ENCODE measurements around the gene ATP5PD.

Gene ATP5PD

GRCh38 chr17:75081611-75082540 lies 35.1 kb upstream of the ATP5PD start:
- no peak overlapping the region for H3K4me3 ChIP-seq (ENCODE audit: low read depth, low read length)
- TF ChIP-seq CTCF (IDR thresholded peaks at IDR 0.05; ENCODE audit: low read depth, low read length) = no peak

DNA sequence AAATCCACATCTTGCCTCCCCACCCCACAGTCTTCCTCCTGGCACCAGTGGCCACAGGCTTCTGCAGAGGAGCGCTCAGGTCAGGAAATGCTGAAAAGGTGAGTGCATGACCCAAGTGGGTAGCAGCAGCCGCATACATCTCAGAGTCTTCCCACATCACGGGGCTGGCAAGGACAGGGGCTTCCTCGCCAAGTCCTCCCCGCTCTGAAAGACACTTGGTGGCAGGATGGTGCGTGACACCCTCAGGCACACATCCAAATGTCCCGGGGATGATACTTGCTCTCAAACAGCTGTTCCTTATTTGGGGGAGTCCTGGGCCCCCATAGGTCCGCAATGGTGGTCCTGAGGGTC lies 32.2 kb upstream of the ATP5PD start:
- no peak for TF ChIP-seq CTCF (IDR thresholded peaks at IDR 0.05; ENCODE audit: low read depth, low read length)
- H3K4me3 ChIP-seq (ENCODE audit: low read depth, low read length) = no peak overlapping the region

GRCh38 chr17:75078284-75079022 lies 31.7 kb upstream of the ATP5PD start:
- TF ChIP-seq CTCF (IDR thresholded peaks at IDR 0.05; ENCODE audit: low read depth, low read length) = no peak
- no peak overlapping the region for H3K4me3 ChIP-seq (ENCODE audit: low read depth, low read length)

DNA sequence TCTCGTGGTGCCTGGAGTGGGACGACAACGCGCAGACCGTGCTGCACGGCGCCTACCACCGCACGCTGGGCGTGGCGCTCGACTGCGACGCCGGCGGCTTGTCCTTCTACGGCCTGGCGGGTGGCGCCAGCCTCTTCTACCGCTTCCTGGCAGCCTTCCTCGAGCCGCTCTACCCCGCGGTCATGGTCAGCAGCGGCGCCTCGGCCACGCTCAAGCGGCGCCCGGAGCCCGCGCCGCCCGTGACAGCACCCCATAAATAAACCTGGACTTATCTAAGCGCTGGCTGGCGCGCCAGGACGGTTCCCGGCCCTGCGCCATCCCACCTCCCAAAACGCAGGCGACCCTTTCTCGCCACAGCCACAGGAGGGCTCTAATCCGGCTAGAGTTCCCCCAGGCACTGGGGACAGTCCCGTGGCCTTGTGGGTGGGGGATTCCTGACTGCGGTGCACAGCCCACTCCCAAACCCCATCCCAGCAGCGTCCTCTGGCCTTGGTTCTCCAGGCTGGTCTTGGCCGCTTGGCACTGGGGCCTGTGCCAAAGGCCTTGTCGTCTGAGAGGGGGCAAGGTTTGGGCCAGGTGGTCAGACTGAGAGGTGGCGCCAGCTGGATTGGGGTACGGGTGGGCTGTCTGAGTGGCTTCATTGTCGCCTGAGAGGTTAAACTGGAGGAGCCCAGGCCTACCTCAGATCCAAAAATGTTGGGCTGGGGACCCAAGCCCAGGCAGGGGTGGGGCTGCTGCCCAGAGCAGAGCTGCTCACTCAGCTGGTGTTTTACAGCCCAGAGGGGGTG lies 30.9 kb upstream of the ATP5PD start:
- TF ChIP-seq CTCF (IDR thresholded peaks at IDR 0.05; ENCODE audit: low read depth, low read length) = no peak
- H3K4me3 ChIP-seq (ENCODE audit: low read depth, low read length) = no peak overlapping the region

- H3K4me3 ChIP-seq (ENCODE audit: low read depth, low read length) = no peak overlapping the region
- TF ChIP-seq CTCF (IDR thresholded peaks at IDR 0.05; ENCODE audit: low read depth, low read length) = no peak
Observed at GRCh38 chr17:75077072-75077495, 30.3 kb upstream of the ATP5PD start.

GRCh38 chr17:75075597-75076336 lies 29.0 kb upstream of the ATP5PD start:
- H3K4me3 ChIP-seq (ENCODE audit: low read depth, low read length) = no peak overlapping the region
- TF ChIP-seq CTCF (IDR thresholded peaks at IDR 0.05; ENCODE audit: low read depth, low read length) = no peak

All from WI38 (cell line).